Astrocyte (in vitro differentiated cells and primary cell): ENCODE measurements around the gene LSM5. TPM values are rescaled to one million over a fixed set of nuclear protein-coding genes. Genes with fewer than 3 reads are reported as not detected.

Experiments
- DNase-seq: peaks from one replicate; pipeline ENCODE4 v3.0.0-alpha.2; 2010; ENCODE audit warnings: low read depth
- FAIRE-seq: peaks from 2 replicates; lab custom pipeline; 2011; peaks lifted over from hg19 to GRCh38; lab: Jason Lieb, UNC
- H2AFZ ChIP-seq: 2 replicates; pipeline ENCODE4 v1.6.0; 2012; ENCODE audit warnings: low read depth, low read length, inconsistent platforms
- H3K27ac ChIP-seq: 2 replicates; pipeline ENCODE4 v1.5.1; 2011; ENCODE audit warnings: low read depth, low read length, inconsistent platforms
- H3K27me3 ChIP-seq: 2 replicates; pipeline ENCODE4 v1.6.0; 2011; ENCODE audit warnings: low read length, inconsistent platforms; ENCODE audit not compliant: insufficient read depth
- H3K36me3 ChIP-seq: 2 replicates; pipeline ENCODE4 v1.5.1; 2011; ENCODE audit warnings: low read length, inconsistent platforms; ENCODE audit not compliant: insufficient read depth
- H3K4me1 ChIP-seq: 2 replicates; pipeline ENCODE4 v1.5.1; 2011; ENCODE audit warnings: low read length, inconsistent platforms; ENCODE audit not compliant: insufficient read depth
- H3K4me2 ChIP-seq: 2 replicates; pipeline ENCODE4 v1.6.0; 2012; ENCODE audit warnings: low read length, inconsistent platforms
- H3K4me3 ChIP-seq: 2 replicates; pipeline ENCODE4 v1.5.1; 2011; ENCODE audit warnings: low read depth, mild to moderate bottlenecking, low read length, inconsistent platforms; ENCODE audit not compliant: insufficient read depth
- H3K79me2 ChIP-seq: 2 replicates; pipeline ENCODE4 v1.6.0; 2012; ENCODE audit warnings: mild to moderate bottlenecking, low read length, inconsistent platforms; ENCODE audit not compliant: insufficient read depth
- H3K9ac ChIP-seq: 2 replicates; pipeline ENCODE4 v1.6.0; 2012; ENCODE audit warnings: mild to moderate bottlenecking, low read length, inconsistent platforms
- H3K9me3 ChIP-seq: 2 replicates; pipeline ENCODE4 v1.5.1; 2012; ENCODE audit warnings: low read depth, mild to moderate bottlenecking, low read length, inconsistent platforms; ENCODE audit not compliant: insufficient read depth
- H4K20me1 ChIP-seq: 2 replicates; pipeline ENCODE4 v1.6.0; 2012; ENCODE audit warnings: low read length, inconsistent platforms; ENCODE audit not compliant: insufficient read depth
- H3K27ac Mint-ChIP-seq: one replicate; pipeline ENCODE4 v1.8.0; 2021; ENCODE audit warnings: mild to moderate bottlenecking, mixed read lengths; ENCODE audit not compliant: unreplicated experiment
- H3K27me3 Mint-ChIP-seq: one replicate; pipeline ENCODE4 v1.8.0; 2021; ENCODE audit warnings: low read depth, mixed read lengths; ENCODE audit not compliant: unreplicated experiment
- H3K36me3 Mint-ChIP-seq: one replicate; pipeline ENCODE4 v1.8.0; 2021; ENCODE audit warnings: low read depth, mixed read lengths; ENCODE audit not compliant: unreplicated experiment
- H3K4me1 Mint-ChIP-seq: one replicate; pipeline ENCODE4 v1.8.0; 2021; ENCODE audit warnings: low read depth, mixed read lengths; ENCODE audit not compliant: unreplicated experiment
- H3K4me3 Mint-ChIP-seq: one replicate; pipeline ENCODE4 v1.8.0; 2021; ENCODE audit warnings: mild to moderate bottlenecking, moderate library complexity, mixed read lengths; ENCODE audit not compliant: unreplicated experiment
- H3K9me3 Mint-ChIP-seq: one replicate; pipeline ENCODE4 v1.8.0; 2021; ENCODE audit warnings: mild to moderate bottlenecking, mixed read lengths; ENCODE audit not compliant: unreplicated experiment
- CTCF ChIP-seq: IDR thresholded peaks from 2 replicates; pipeline ENCODE4 v1.5.1; 2011; ENCODE audit warnings: low read depth, mild to moderate bottlenecking, inconsistent platforms, low read length, moderate library complexity; ENCODE audit not compliant: insufficient read depth
- EZH2 ChIP-seq: IDR thresholded peaks from 2 replicates; pipeline ENCODE4 v1.6.1; 2012; ENCODE audit warnings: mild to moderate bottlenecking, low read length, inconsistent platforms; ENCODE audit not compliant: insufficient read depth
- total RNA-seq: library from RNA; stranded (reverse); gene quantifications from 2 replicates; pipeline ENCODE4 v1.2.1, GENCODE V29; 2021

The LSM5 gene
- total RNA-seq, 1 donor from 2014 or later: 36.2 TPM

DNA sequence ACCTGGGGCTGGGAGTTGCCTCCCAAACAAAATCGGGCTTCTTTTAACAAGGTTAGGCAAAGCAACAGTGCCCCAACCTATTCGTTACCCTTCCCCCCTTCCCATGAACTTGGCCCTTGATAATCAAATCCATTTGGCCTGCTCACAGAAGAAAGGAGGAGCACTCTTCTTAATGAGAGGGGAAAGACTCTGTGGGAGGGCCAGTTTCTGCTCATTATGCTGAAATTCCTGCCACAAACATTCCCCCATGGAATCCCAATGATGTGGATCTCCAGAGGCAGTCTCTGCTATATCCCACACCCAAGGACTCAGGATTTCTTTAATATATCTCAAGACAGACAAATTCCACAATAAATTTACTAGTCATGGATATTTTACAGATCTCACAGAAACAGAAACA is 43.0 kb downstream of the LSM5 start:
- H3K27me3 ChIP-seq: no peaks in the 10 kb centered on the region
- peaks cover 2% of the 10 kb centered on the region for H3K9me3 Mint-ChIP-seq
- H3K36me3 ChIP-seq: no peaks in the 10 kb centered on the region
- no peak overlapping the region for H3K4me3 ChIP-seq
- FAIRE-seq (no peak), DNase-seq (no peak)
- H3K4me1 ChIP-seq: no peaks in the 10 kb centered on the region
- H3K9ac ChIP-seq: no peak overlapping the region
- no peak overlapping the region for H3K27ac Mint-ChIP-seq
- H3K4me1 Mint-ChIP-seq: no peaks in the 10 kb centered on the region
- no peaks in the 10 kb centered on the region for H3K9me3 ChIP-seq
- no peaks in the 10 kb centered on the region for H4K20me1 ChIP-seq
- H2AFZ ChIP-seq: no peak overlapping the region
- H3K79me2 ChIP-seq: no peaks in the 10 kb centered on the region
- no peak overlapping the region for H3K27ac ChIP-seq
- no peak overlapping the region for H3K4me3 Mint-ChIP-seq
- H3K27me3 Mint-ChIP-seq: peaks cover 5% of the 10 kb centered on the region
- H3K4me2 ChIP-seq: no peak overlapping the region
- TF ChIP-seq EZH2: no peak
- TF ChIP-seq CTCF: no peak
- H3K36me3 Mint-ChIP-seq: no peaks in the 10 kb centered on the region

- Mint-ChIP-seq H3K27ac (no peak overlapping the region), H3K36me3 (no peaks in the 10 kb centered on the region), H3K27me3 (peaks cover 18% of the 10 kb centered on the region), H3K4me3 (no peak overlapping the region), H3K4me1 (no peaks in the 10 kb centered on the region), H3K9me3 (no peaks in the 10 kb centered on the region)
- FAIRE-seq (no peak), DNase-seq (no peak)
- H3K4me1 ChIP-seq: no peaks in the 10 kb centered on the region
- no peaks in the 10 kb centered on the region for H3K9me3 ChIP-seq
- H2AFZ ChIP-seq: no peak overlapping the region
- no peaks in the 10 kb centered on the region for H3K79me2 ChIP-seq
- H3K4me2 ChIP-seq: no peak overlapping the region
- H4K20me1 ChIP-seq: no peaks in the 10 kb centered on the region
- no peak overlapping the region for H3K9ac ChIP-seq
- TF ChIP-seq CTCF (no peak), EZH2 (no peak)
- peaks cover 2% of the 10 kb centered on the region for H3K27me3 ChIP-seq
- no peak overlapping the region for H3K27ac ChIP-seq
- no peak overlapping the region for H3K4me3 ChIP-seq
- H3K36me3 ChIP-seq: no peaks in the 10 kb centered on the region
Measured at GRCh38 chr7:32436146-32436928, 53.8 kb downstream of the LSM5 start.

Other genes starting within 250 kb of the LSM5 start
- gene AVL9, start 5.1 kb upstream of the LSM5 start, total RNA-seq: 28.2 and 31.9 TPM in 2 replicates